Large intestine (tissue), 3 donors: ENCODE results near the gene CARM1. TPM values are rescaled to one million over a fixed set of nuclear protein-coding genes. Genes with fewer than 3 reads are reported as not detected.

Experiments used
- DNase-seq, 2 donors: peaks; one replicate each; pipeline versions ENCODE4 v3.0.0 to v3.0.0-alpha.2; 2013
- H3K27ac ChIP-seq: one replicate; pipeline ENCODE4 v1.5.1; 2013; ENCODE audit warnings: low read length
- H3K27me3 ChIP-seq: 2 replicates; pipeline ENCODE4 v1.6.1; 2013; ENCODE audit warnings: low read length; ENCODE audit not compliant: control insufficient read depth, insufficient read depth
- H3K36me3 ChIP-seq: 2 replicates; pipeline ENCODE4 v1.6.1; 2013; ENCODE audit warnings: low read length; ENCODE audit not compliant: control insufficient read depth, insufficient read depth
- H3K4me1 ChIP-seq: one replicate; pipeline ENCODE4 v1.6.1; 2013; ENCODE audit warnings: low read length; ENCODE audit not compliant: control insufficient read depth, insufficient read depth
- H3K4me3 ChIP-seq: one replicate; pipeline ENCODE4 v1.5.1; 2013; ENCODE audit warnings: low read length
- H3K9me3 ChIP-seq: one replicate; pipeline ENCODE4 v1.6.1; 2013; ENCODE audit warnings: mild to moderate bottlenecking, low read depth, low read length, moderate library complexity; ENCODE audit not compliant: control insufficient read depth
- WGBS: methylation state at CpG from one replicate; pipeline ENCODE4 v1.1.5; 2013; ENCODE audit warnings: low lambda C conversion rate; ENCODE audit not compliant: insufficient coverage; 5-methylcytosine and 5-hydroxymethylcytosine counted together
- polyA plus RNA-seq: library from polyadenylated mRNA; unstranded; fragments of 120-200 nt; gene quantifications from one replicate; pipeline ENCODE4 v1.2.1, GENCODE V29; 2013

The CARM1 gene
- polyA plus RNA-seq, 1 donor = 44.6 TPM

GRCh38 chr19:10887616-10888367 is 16.4 kb downstream of the CARM1 start:
- Histone ChIP-seq H3K9me3 (no peaks in the 10 kb centered on the region), H3K4me3 (no peak overlapping the region), H3K27ac (no peak overlapping the region), H3K4me1 (peaks cover 12% of the 10 kb centered on the region), H3K36me3 (peaks cover 4% of the 10 kb centered on the region), H3K27me3 (no peaks in the 10 kb centered on the region)
- WGBS = no CpG with 5 or more reads among the region's 9 CpGs
- no peak for DNase-seq

GRCh38 chr19:10888421-10888866 is 17.1 kb downstream of the CARM1 start:
- no peak for DNase-seq
- Histone ChIP-seq H3K27me3 (no peaks in the 10 kb centered on the region), H3K27ac (no peak overlapping the region), H3K9me3 (no peaks in the 10 kb centered on the region), H3K36me3 (no peaks in the 10 kb centered on the region), H3K4me1 (peaks cover 12% of the 10 kb centered on the region), H3K4me3 (no peak overlapping the region)
- no CpG with 5 or more reads among the region's 13 CpGs for WGBS

GRCh38 chr19:10889880-10890279 is 18.5 kb downstream of the CARM1 start:
- Histone ChIP-seq H3K4me3 (no peak overlapping the region), H3K27ac (no peak overlapping the region), H3K36me3 (peaks cover 5% of the 10 kb centered on the region), H3K4me1 (peaks cover 12% of the 10 kb centered on the region), H3K27me3 (no peaks in the 10 kb centered on the region), H3K9me3 (no peaks in the 10 kb centered on the region)
- WGBS = 94% methylated on average over 3 of the region's 4 CpGs
- DNase-seq = no peak

- peak; percentile 37 to 50 for DNase-seq
- Histone ChIP-seq H3K4me1 (peaks cover 12% of the 10 kb centered on the region), H3K27me3 (no peaks in the 10 kb centered on the region), H3K9me3 (no peaks in the 10 kb centered on the region), H3K4me3 (no peak overlapping the region), H3K36me3 (peaks cover 5% of the 10 kb centered on the region), H3K27ac (peak overlapping the region; percentile 8)
- WGBS = 83% methylated on average over 1 of the region's 21 CpGs
Observed at GRCh38 chr19:10891405-10892086, 20.2 kb downstream of the CARM1 start.

- Histone ChIP-seq H3K4me3 (no peak overlapping the region), H3K27me3 (no peaks in the 10 kb centered on the region), H3K4me1 (peaks cover 12% of the 10 kb centered on the region), H3K9me3 (no peaks in the 10 kb centered on the region), H3K27ac (no peak overlapping the region), H3K36me3 (peaks cover 5% of the 10 kb centered on the region)
- no CpG with 5 or more reads among the region's 13 CpGs for WGBS
- DNase-seq = no peak
Observed at GRCh38 chr19:10892256-10892655, 20.9 kb downstream of the CARM1 start.

GRCh38 chr19:10894911-10895213 is 23.5 kb downstream of the CARM1 start:
- no peak for DNase-seq
- Histone ChIP-seq H3K36me3 (peaks cover 5% of the 10 kb centered on the region), H3K4me1 (peaks cover 18% of the 10 kb centered on the region), H3K4me3 (no peak overlapping the region), H3K9me3 (no peaks in the 10 kb centered on the region), H3K27ac (no peak overlapping the region), H3K27me3 (no peaks in the 10 kb centered on the region)
- 95% methylated on average over 4 of the region's 7 CpGs for WGBS

- H3K36me3 ChIP-seq = peaks cover 5% of the 10 kb centered on the region
- H3K9me3 ChIP-seq = no peaks in the 10 kb centered on the region
- no CpG with 5 or more reads among the region's 6 CpGs for WGBS
Observed at GRCh38 chr19:10895363-10895762, 24.0 kb downstream of the CARM1 start.

GRCh38 chr19:10895920-10896319 is 24.6 kb downstream of the CARM1 start:
- Histone ChIP-seq H3K27me3 (no peaks in the 10 kb centered on the region), H3K4me1 (peaks cover 18% of the 10 kb centered on the region), H3K27ac (no peak overlapping the region), H3K36me3 (peaks cover 5% of the 10 kb centered on the region), H3K4me3 (no peak overlapping the region), H3K9me3 (no peaks in the 10 kb centered on the region)
- DNase-seq = no peak
- WGBS = 70% methylated on average over 2 of the region's 12 CpGs

More at GRCh38 chr19:10895363-10895762, 24.0 kb downstream of the CARM1 start:
- Histone ChIP-seq H3K4me3 (no peak overlapping the region), H3K27ac (no peak overlapping the region), H3K4me1 (peaks cover 18% of the 10 kb centered on the region), H3K27me3 (no peaks in the 10 kb centered on the region)
- no peak for DNase-seq

GRCh38 chr19:10896851-10897526 is 25.6 kb downstream of the CARM1 start:
- H3K4me3 ChIP-seq = no peak overlapping the region
- no CpG with 5 or more reads among the region's 7 CpGs for WGBS
- peak in 1 of 2 donors; percentile 32 for DNase-seq
- H3K36me3 ChIP-seq = peaks cover 5% of the 10 kb centered on the region
- no peaks in the 10 kb centered on the region for H3K9me3 ChIP-seq
- peaks cover 7% of the 10 kb centered on the region for H3K4me1 ChIP-seq
- H3K27ac ChIP-seq = no peak overlapping the region
- H3K27me3 ChIP-seq = no peaks in the 10 kb centered on the region

- H3K4me1 ChIP-seq = peaks cover 6% of the 10 kb centered on the region
- no peaks in the 10 kb centered on the region for H3K9me3 ChIP-seq
- H3K36me3 ChIP-seq = peaks cover 5% of the 10 kb centered on the region
- DNase-seq = no peak
- H3K27ac ChIP-seq = peak overlapping the region; percentile 12
- no peak overlapping the region for H3K4me3 ChIP-seq
- WGBS = no CpG with 5 or more reads among the region's 10 CpGs
- no peaks in the 10 kb centered on the region for H3K27me3 ChIP-seq
Observed at GRCh38 chr19:10898633-10899032, 27.3 kb downstream of the CARM1 start.
